ENCODE results near the gene MVB12B.

MVB12B gene

GRCh38 chr9:126486276-126486675 is 159.6 kb downstream of the MVB12B start:
- no peaks in the 10 kb centered on the region for H3K9me3 Mint-ChIP-seq
- no peak overlapping the region for H3K4me3 Mint-ChIP-seq
- H3K27ac Mint-ChIP-seq, result no peak overlapping the region
- H3K27me3 Mint-ChIP-seq (ENCODE audit: low read depth), result peaks cover 33% of the 10 kb centered on the region
- no peak for DNase-seq (ENCODE audit: low spot score)
- no peaks in the 10 kb centered on the region for H3K36me3 Mint-ChIP-seq (ENCODE audit: low read depth)
- H3K4me1 Mint-ChIP-seq (ENCODE audit: low read depth), result peaks cover 6% of the 10 kb centered on the region

- peaks cover 8% of the 10 kb centered on the region for H3K4me1 Mint-ChIP-seq (ENCODE audit: low read depth)
- H3K9me3 Mint-ChIP-seq, result no peaks in the 10 kb centered on the region
- no peak for DNase-seq (ENCODE audit: low spot score)
- H3K27me3 Mint-ChIP-seq (ENCODE audit: low read depth), result peaks cover 34% of the 10 kb centered on the region
- H3K27ac Mint-ChIP-seq, result no peak overlapping the region
- no peaks in the 10 kb centered on the region for H3K36me3 Mint-ChIP-seq (ENCODE audit: low read depth)
- H3K4me3 Mint-ChIP-seq, result no peak overlapping the region
These were observed 161.2 kb downstream of the MVB12B start for GRCh38 chr9:126487856-126488255.

GRCh38 chr9:126488310-126488709 is 161.7 kb downstream of the MVB12B start:
- Mint-ChIP-seq H3K4me3 (no peak overlapping the region), H3K27me3 (ENCODE audit: low read depth) (peaks cover 32% of the 10 kb centered on the region), H3K27ac (no peak overlapping the region), H3K9me3 (no peaks in the 10 kb centered on the region), H3K4me1 (ENCODE audit: low read depth) (peaks cover 8% of the 10 kb centered on the region), H3K36me3 (ENCODE audit: low read depth) (no peaks in the 10 kb centered on the region)
- DNase-seq (ENCODE audit: low spot score), result no peak

GRCh38 chr9:126488881-126489404 is 162.3 kb downstream of the MVB12B start:
- H3K36me3 Mint-ChIP-seq (ENCODE audit: low read depth), result no peaks in the 10 kb centered on the region
- no peak overlapping the region for H3K27ac Mint-ChIP-seq
- no peaks in the 10 kb centered on the region for H3K9me3 Mint-ChIP-seq
- peaks cover 5% of the 10 kb centered on the region for H3K4me1 Mint-ChIP-seq (ENCODE audit: low read depth)
- H3K4me3 Mint-ChIP-seq, result no peak overlapping the region
- DNase-seq (ENCODE audit: low spot score), result no peak
- peaks cover 29% of the 10 kb centered on the region for H3K27me3 Mint-ChIP-seq (ENCODE audit: low read depth)

GRCh38 chr9:126489581-126490213 is 163.1 kb downstream of the MVB12B start:
- Mint-ChIP-seq H3K36me3 (ENCODE audit: low read depth) (no peaks in the 10 kb centered on the region), H3K4me1 (ENCODE audit: low read depth) (peaks cover 5% of the 10 kb centered on the region), H3K9me3 (no peaks in the 10 kb centered on the region), H3K27ac (no peak overlapping the region), H3K4me3 (no peak overlapping the region), H3K27me3 (ENCODE audit: low read depth) (peaks cover 29% of the 10 kb centered on the region)
- DNase-seq (ENCODE audit: low spot score), result no peak

GRCh38 chr9:126490214-126490631 is 163.6 kb downstream of the MVB12B start:
- no peak overlapping the region for H3K27ac Mint-ChIP-seq
- peak overlapping the region; percentile 21 for H3K4me3 Mint-ChIP-seq
- no peaks in the 10 kb centered on the region for H3K36me3 Mint-ChIP-seq (ENCODE audit: low read depth)
- DNase-seq (ENCODE audit: low spot score), result no peak
- H3K4me1 Mint-ChIP-seq (ENCODE audit: low read depth), result peaks cover 5% of the 10 kb centered on the region
- no peaks in the 10 kb centered on the region for H3K9me3 Mint-ChIP-seq
- H3K27me3 Mint-ChIP-seq (ENCODE audit: low read depth), result peaks cover 29% of the 10 kb centered on the region

GRCh38 chr9:126490871-126491567 is 164.4 kb downstream of the MVB12B start:
- peaks cover 29% of the 10 kb centered on the region for H3K27me3 Mint-ChIP-seq (ENCODE audit: low read depth)
- H3K4me1 Mint-ChIP-seq (ENCODE audit: low read depth), result peaks cover 5% of the 10 kb centered on the region
- no peak for DNase-seq (ENCODE audit: low spot score)
- H3K9me3 Mint-ChIP-seq, result no peaks in the 10 kb centered on the region
- no peak overlapping the region for H3K4me3 Mint-ChIP-seq
- no peak overlapping the region for H3K27ac Mint-ChIP-seq
- no peaks in the 10 kb centered on the region for H3K36me3 Mint-ChIP-seq (ENCODE audit: low read depth)

- Mint-ChIP-seq H3K4me1 (ENCODE audit: low read depth) (peaks cover 5% of the 10 kb centered on the region), H3K36me3 (ENCODE audit: low read depth) (no peaks in the 10 kb centered on the region), H3K4me3 (no peak overlapping the region), H3K27me3 (ENCODE audit: low read depth) (peaks cover 31% of the 10 kb centered on the region), H3K9me3 (no peaks in the 10 kb centered on the region), H3K27ac (no peak overlapping the region)
- DNase-seq (ENCODE audit: low spot score), result no peak
These were observed 164.9 kb downstream of the MVB12B start for GRCh38 chr9:126491568-126491879.

GRCh38 chr9:126491949-126492348 is 165.3 kb downstream of the MVB12B start:
- Mint-ChIP-seq H3K36me3 (ENCODE audit: low read depth) (no peaks in the 10 kb centered on the region), H3K4me3 (no peak overlapping the region), H3K4me1 (ENCODE audit: low read depth) (peaks cover 5% of the 10 kb centered on the region), H3K27ac (no peak overlapping the region), H3K9me3 (no peaks in the 10 kb centered on the region), H3K27me3 (ENCODE audit: low read depth) (peaks cover 34% of the 10 kb centered on the region)
- DNase-seq (ENCODE audit: low spot score), result no peak

GRCh38 chr9:126494264-126494663 is 167.6 kb downstream of the MVB12B start:
- Mint-ChIP-seq H3K27me3 (ENCODE audit: low read depth) (peaks cover 32% of the 10 kb centered on the region), H3K4me1 (ENCODE audit: low read depth) (peaks cover 5% of the 10 kb centered on the region)
- DNase-seq (ENCODE audit: low spot score), result no peak

GRCh38 chr9:126494746-126495145 is 168.1 kb downstream of the MVB12B start:
- peaks cover 6% of the 10 kb centered on the region for H3K4me1 Mint-ChIP-seq (ENCODE audit: low read depth)
- H3K27ac Mint-ChIP-seq, result no peak overlapping the region
- H3K9me3 Mint-ChIP-seq, result no peaks in the 10 kb centered on the region
- no peak for DNase-seq (ENCODE audit: low spot score)
- no peak overlapping the region for H3K4me3 Mint-ChIP-seq
- H3K36me3 Mint-ChIP-seq (ENCODE audit: low read depth), result no peaks in the 10 kb centered on the region
- peaks cover 29% of the 10 kb centered on the region for H3K27me3 Mint-ChIP-seq (ENCODE audit: low read depth)

More at GRCh38 chr9:126494264-126494663, 167.6 kb downstream of the MVB12B start:
- no peaks in the 10 kb centered on the region for H3K36me3 Mint-ChIP-seq (ENCODE audit: low read depth)
- H3K4me3 Mint-ChIP-seq, result no peak overlapping the region
- H3K9me3 Mint-ChIP-seq, result no peaks in the 10 kb centered on the region
- H3K27ac Mint-ChIP-seq, result no peak overlapping the region

GRCh38 chr9:126495411-126496180 is 169.0 kb downstream of the MVB12B start:
- Mint-ChIP-seq H3K9me3 (no peaks in the 10 kb centered on the region), H3K4me1 (ENCODE audit: low read depth) (peaks cover 3% of the 10 kb centered on the region), H3K4me3 (no peak overlapping the region), H3K36me3 (ENCODE audit: low read depth) (no peaks in the 10 kb centered on the region), H3K27ac (no peak overlapping the region), H3K27me3 (ENCODE audit: low read depth) (peaks cover 31% of the 10 kb centered on the region)
- no peak for DNase-seq (ENCODE audit: low spot score)

- H3K27me3 Mint-ChIP-seq (ENCODE audit: low read depth), result peaks cover 35% of the 10 kb centered on the region
- DNase-seq (ENCODE audit: low spot score), result no peak
- no peak overlapping the region for H3K27ac Mint-ChIP-seq
- peaks cover 3% of the 10 kb centered on the region for H3K4me1 Mint-ChIP-seq (ENCODE audit: low read depth)
- no peaks in the 10 kb centered on the region for H3K9me3 Mint-ChIP-seq
- no peak overlapping the region for H3K4me3 Mint-ChIP-seq
- H3K36me3 Mint-ChIP-seq (ENCODE audit: low read depth), result no peaks in the 10 kb centered on the region
These were observed 169.6 kb downstream of the MVB12B start for GRCh38 chr9:126496181-126496576.
